Smooth muscle cell (in vitro differentiated cells): Measurements from ENCODE around the gene CDC20B. TPM values are rescaled to one million over a fixed set of nuclear protein-coding genes. Genes with fewer than 3 reads are reported as not detected.

Experiments
- DNase-seq: peaks from one replicate; lab custom pipeline; 2025; ENCODE audit not compliant: unreplicated experiment; lab: John Stamatoyannopoulos, UW
- H2AFZ ChIP-seq: fragments of 200-600 bp; sonication (generic); 2 replicates; pipeline ENCODE4 v1.6.0; 2016; ENCODE audit warnings: antibody characterized with exemption, low read depth, mild to moderate bottlenecking
- H3F3A ChIP-seq: fragments of 200-600 bp; sonication (generic); 2 replicates; pipeline ENCODE4 v1.6.0; 2017; ENCODE audit warnings: antibody characterized with exemption, low read depth
- H3K27ac ChIP-seq: fragments of 200-600 bp; sonication (generic); 2 replicates; pipeline ENCODE4 v1.5.1; 2016; ENCODE audit warnings: low read depth, mild to moderate bottlenecking
- H3K27me3 ChIP-seq: fragments of 200-600 bp; sonication (generic); 2 replicates; pipeline ENCODE4 v1.6.1; 2016; ENCODE audit warnings: low read depth, mild to moderate bottlenecking
- H3K36me3 ChIP-seq: fragments of 200-600 bp; sonication (generic); 2 replicates; pipeline ENCODE4 v1.5.1; 2016; ENCODE audit warnings: low read depth
- H3K4me1 ChIP-seq: fragments of 200-600 bp; sonication (generic); 2 replicates; pipeline ENCODE4 v1.5.1; 2016; ENCODE audit warnings: low read depth
- H3K4me2 ChIP-seq: fragments of 200-600 bp; sonication (generic); 2 replicates; pipeline ENCODE4 v1.6.0; 2016; ENCODE audit warnings: mild to moderate bottlenecking
- H3K4me3 ChIP-seq: fragments of 200-600 bp; sonication (generic); 2 replicates; pipeline ENCODE4 v1.5.1; 2016; ENCODE audit warnings: mild to moderate bottlenecking
- H3K79me2 ChIP-seq: fragments of 200-600 bp; sonication (generic); 2 replicates; pipeline ENCODE4 v1.6.0; 2016; ENCODE audit warnings: low read depth, mild to moderate bottlenecking
- H3K9ac ChIP-seq: fragments of 200-600 bp; sonication (generic); 2 replicates; pipeline ENCODE4 v1.6.0; 2016; ENCODE audit warnings: low read depth
- H3K9me3 ChIP-seq: fragments of 200-600 bp; sonication (generic); replicated peaks from 2 replicates; pipeline ENCODE4 v1.5.1; 2016; ENCODE audit warnings: low read depth
- H4K20me1 ChIP-seq: fragments of 200-600 bp; sonication (generic); 2 replicates; pipeline ENCODE4 v1.6.0; 2016; ENCODE audit warnings: low read depth
- CTCF ChIP-seq: fragments of 200-600 bp; sonication (generic); IDR thresholded peaks from 2 replicates; pipeline ENCODE4 v1.5.1; 2017; ENCODE audit warnings: borderline replicate concordance, mild to moderate bottlenecking, antibody characterized with exemption; ENCODE audit not compliant: insufficient read depth, poor library complexity, severe bottlenecking
- WGBS: methylation state at CpG from one replicate; pipeline ENCODE4 v1.1.7; 2016; ENCODE audit warnings: low lambda C conversion rate; 5-methylcytosine and 5-hydroxymethylcytosine counted together
- polyA plus RNA-seq: library from polyadenylated mRNA; unstranded; fragments of >200 nt; fragmentation: Nextera tagmentation; extraction: Ambion mirVana; gene quantifications from 2 replicates; pipeline ENCODE4 v1.2.1, GENCODE V29; 2016
- total RNA-seq: library from RNA; depleted of rRNA; stranded (reverse); fragments of >200 nt; gene quantifications from 2 replicates; pipeline ENCODE4 v1.2.3, GENCODE V29; 2014

CDC20B gene
- total and polyA plus RNA-seq, 2 experiments from 2014 or later = not detected

- TF ChIP-seq CTCF = no peak
- H3K4me3 ChIP-seq = no peak overlapping the region
- DNase-seq = no peak
- H3F3A ChIP-seq = no peaks in the 10 kb centered on the region
- no peaks in the 10 kb centered on the region for H3K36me3 ChIP-seq
- no peak overlapping the region for H2AFZ ChIP-seq
- H3K27ac ChIP-seq = no peak overlapping the region
- no peaks in the 10 kb centered on the region for H3K4me1 ChIP-seq
- no peak overlapping the region for H3K9ac ChIP-seq
- no peaks in the 10 kb centered on the region for H3K79me2 ChIP-seq
- H3K27me3 ChIP-seq = no peaks in the 10 kb centered on the region
- H3K4me2 ChIP-seq = no peak overlapping the region
- H4K20me1 ChIP-seq = no peaks in the 10 kb centered on the region
- 84% methylated on average over 3 of the region's 3 CpGs for WGBS
- H3K9me3 ChIP-seq = no peaks in the 10 kb centered on the region
These were observed 49.6 kb downstream of the CDC20B start for GRCh38 chr5:55123365-55123764.

DNA sequence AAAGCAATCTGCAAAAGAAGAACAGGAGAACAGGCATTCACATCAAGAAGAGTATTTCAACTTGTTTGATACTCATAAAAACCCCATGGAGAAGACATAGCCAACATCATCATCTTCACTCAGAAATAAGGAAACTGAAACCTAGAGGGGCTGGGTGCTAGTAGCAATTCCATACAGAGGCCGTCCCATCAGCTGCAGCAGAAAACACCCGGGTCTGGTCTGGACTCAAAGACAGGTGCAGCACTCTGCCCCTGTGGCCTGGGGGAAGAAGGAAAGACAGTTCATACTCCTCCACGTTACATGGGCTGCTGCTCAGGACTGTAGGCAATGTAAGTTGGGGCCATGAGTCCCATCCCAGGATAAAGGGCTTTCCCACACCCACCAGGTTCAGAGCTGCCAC lies 58.9 kb downstream of the CDC20B start:
- Histone ChIP-seq H3K4me2 (no peak overlapping the region), H3F3A (no peaks in the 10 kb centered on the region), H2AFZ (no peak overlapping the region), H3K27ac (no peak overlapping the region), H3K4me3 (no peak overlapping the region), H3K9me3 (no peaks in the 10 kb centered on the region), H3K36me3 (no peaks in the 10 kb centered on the region), H3K79me2 (no peaks in the 10 kb centered on the region), H3K4me1 (no peaks in the 10 kb centered on the region), H3K9ac (no peak overlapping the region), H4K20me1 (no peaks in the 10 kb centered on the region), H3K27me3 (no peaks in the 10 kb centered on the region)
- 78% methylated on average over 3 of the region's 3 CpGs for WGBS
- no peak for DNase-seq
- TF ChIP-seq CTCF = no peak

- H3K27ac ChIP-seq = no peak overlapping the region
- no peaks in the 10 kb centered on the region for H3K27me3 ChIP-seq
- H3K36me3 ChIP-seq = no peaks in the 10 kb centered on the region
- no peak for TF ChIP-seq CTCF
- H3K9ac ChIP-seq = no peak overlapping the region
- DNase-seq = no peak
- no peak overlapping the region for H3K4me2 ChIP-seq
- no peaks in the 10 kb centered on the region for H3K9me3 ChIP-seq
- H2AFZ ChIP-seq = no peak overlapping the region
- no peaks in the 10 kb centered on the region for H3K79me2 ChIP-seq
- H3K4me3 ChIP-seq = no peak overlapping the region
- no peaks in the 10 kb centered on the region for H3F3A ChIP-seq
- no peaks in the 10 kb centered on the region for H3K4me1 ChIP-seq
- no peaks in the 10 kb centered on the region for H4K20me1 ChIP-seq
These were observed 59.6 kb downstream of the CDC20B start for GRCh38 chr5:55113327-55113726.

GRCh38 chr5:55110217-55110616 lies 62.8 kb downstream of the CDC20B start:
- TF ChIP-seq CTCF = no peak
- no peaks in the 10 kb centered on the region for H3K9me3 ChIP-seq
- H3F3A ChIP-seq = no peaks in the 10 kb centered on the region
- no peak overlapping the region for H3K4me2 ChIP-seq
- no peak overlapping the region for H3K9ac ChIP-seq
- 82% methylated on average over 2 of the region's 2 CpGs for WGBS
- H4K20me1 ChIP-seq = no peaks in the 10 kb centered on the region
- H3K27me3 ChIP-seq = no peaks in the 10 kb centered on the region
- H3K4me1 ChIP-seq = no peaks in the 10 kb centered on the region
- H3K79me2 ChIP-seq = no peaks in the 10 kb centered on the region
- no peaks in the 10 kb centered on the region for H3K36me3 ChIP-seq
- no peak for DNase-seq
- H3K4me3 ChIP-seq = no peak overlapping the region
- H3K27ac ChIP-seq = no peak overlapping the region
- peak overlapping the region; percentile 62 for H2AFZ ChIP-seq
